GM18505 (cell line): ENCODE results near the gene CHD2.
"Not testable (repeated sequence)": the region's sequence is repeated elsewhere in the genome, so short reads cannot be mapped to it uniquely, and the experiment has no call there.

ENCODE experiments used
- ATAC-seq: cut with Tn5 transposase; IDR thresholded peaks from one replicate; pipeline ENCODE4 v1.9.1; 2021; ENCODE audit not compliant: unreplicated experiment
- POLR2A ChIP-seq: IDR thresholded peaks from 4 replicates; pipeline ENCODE4 v1.6.1; 2011; ENCODE audit warnings: borderline replicate concordance; ENCODE audit not compliant: insufficient read depth, insufficient read length; ENCODE audit errors: extremely low read depth

Gene CHD2

GRCh38 chr15:93052090-93052879, 152.2 kb downstream of the CHD2 start:
- no peak for TF ChIP-seq POLR2A
- no peak for ATAC-seq

DNA sequence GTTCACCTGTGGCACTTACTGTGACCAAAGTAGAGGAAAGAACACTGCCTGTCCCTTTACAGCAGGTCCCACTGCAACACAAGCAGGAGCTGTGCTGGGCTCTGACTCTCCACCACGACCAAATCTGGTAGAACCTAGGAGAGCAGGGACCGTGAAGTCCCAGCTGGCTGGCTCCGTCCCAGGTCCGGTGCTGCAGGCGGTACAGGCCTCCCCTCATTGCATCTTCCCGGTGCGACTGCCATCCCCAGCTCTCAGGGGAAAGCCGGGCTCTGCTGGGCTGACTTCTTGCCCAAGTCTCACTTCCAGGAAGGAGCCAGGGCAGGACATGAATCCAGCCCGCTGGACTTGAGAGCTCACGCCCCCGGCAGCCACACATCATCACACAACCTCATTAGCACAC, 155.1 kb downstream of the CHD2 start:
- TF ChIP-seq POLR2A = no peak
- ATAC-seq = no peak

DNA sequence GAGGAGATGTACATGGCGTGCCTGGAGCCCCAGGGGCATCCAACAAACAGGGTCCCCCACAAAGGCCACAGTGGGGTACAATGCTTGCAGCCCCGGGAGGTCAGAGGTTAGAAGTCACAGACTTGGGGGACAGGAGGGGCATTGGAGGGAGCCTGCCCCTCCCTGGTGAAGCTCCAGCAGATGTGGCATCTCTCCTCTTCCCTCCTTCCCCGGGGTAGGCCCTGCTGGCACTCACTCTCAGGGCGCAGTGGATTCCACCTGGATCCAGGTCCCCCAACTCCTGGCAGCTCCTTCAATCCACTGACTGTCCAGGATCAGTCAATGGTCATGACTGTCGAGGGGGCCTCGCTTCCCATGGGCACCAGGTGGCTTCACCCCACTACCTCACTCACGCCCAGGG, 156.7 kb downstream of the CHD2 start:
- ATAC-seq = no peak
- TF ChIP-seq POLR2A = no peak

DNA sequence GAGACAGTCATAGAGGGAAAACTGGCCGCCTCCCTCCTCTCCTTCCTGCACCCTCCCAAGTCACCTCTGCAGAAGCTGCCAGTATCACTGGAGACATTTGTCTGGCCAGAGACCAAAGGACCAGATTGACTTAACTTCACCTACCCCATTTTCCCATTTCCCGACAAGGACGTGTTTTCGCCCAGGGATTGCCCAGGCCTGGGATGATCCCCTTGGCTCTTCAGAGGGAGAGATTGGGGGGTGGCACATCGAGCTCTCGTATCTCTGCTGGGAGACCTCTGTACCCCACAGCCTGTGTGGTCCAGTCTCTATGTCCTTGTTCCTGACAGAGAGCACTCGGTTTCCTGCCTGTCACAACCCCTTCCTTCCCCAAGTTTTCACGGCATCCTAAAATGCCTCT, 157.5 kb downstream of the CHD2 start:
- ATAC-seq = no peak
- no peak for TF ChIP-seq POLR2A

GRCh38 chr15:93058128-93058527, 158.0 kb downstream of the CHD2 start:
- no peak for ATAC-seq
- TF ChIP-seq POLR2A = no peak

- TF ChIP-seq POLR2A = no peak
- no peak for ATAC-seq
Measured at GRCh38 chr15:93058904-93059427, 158.8 kb downstream of the CHD2 start.

GRCh38 chr15:93059442-93059841, 159.3 kb downstream of the CHD2 start:
- TF ChIP-seq POLR2A = no peak
- no peak for ATAC-seq

DNA sequence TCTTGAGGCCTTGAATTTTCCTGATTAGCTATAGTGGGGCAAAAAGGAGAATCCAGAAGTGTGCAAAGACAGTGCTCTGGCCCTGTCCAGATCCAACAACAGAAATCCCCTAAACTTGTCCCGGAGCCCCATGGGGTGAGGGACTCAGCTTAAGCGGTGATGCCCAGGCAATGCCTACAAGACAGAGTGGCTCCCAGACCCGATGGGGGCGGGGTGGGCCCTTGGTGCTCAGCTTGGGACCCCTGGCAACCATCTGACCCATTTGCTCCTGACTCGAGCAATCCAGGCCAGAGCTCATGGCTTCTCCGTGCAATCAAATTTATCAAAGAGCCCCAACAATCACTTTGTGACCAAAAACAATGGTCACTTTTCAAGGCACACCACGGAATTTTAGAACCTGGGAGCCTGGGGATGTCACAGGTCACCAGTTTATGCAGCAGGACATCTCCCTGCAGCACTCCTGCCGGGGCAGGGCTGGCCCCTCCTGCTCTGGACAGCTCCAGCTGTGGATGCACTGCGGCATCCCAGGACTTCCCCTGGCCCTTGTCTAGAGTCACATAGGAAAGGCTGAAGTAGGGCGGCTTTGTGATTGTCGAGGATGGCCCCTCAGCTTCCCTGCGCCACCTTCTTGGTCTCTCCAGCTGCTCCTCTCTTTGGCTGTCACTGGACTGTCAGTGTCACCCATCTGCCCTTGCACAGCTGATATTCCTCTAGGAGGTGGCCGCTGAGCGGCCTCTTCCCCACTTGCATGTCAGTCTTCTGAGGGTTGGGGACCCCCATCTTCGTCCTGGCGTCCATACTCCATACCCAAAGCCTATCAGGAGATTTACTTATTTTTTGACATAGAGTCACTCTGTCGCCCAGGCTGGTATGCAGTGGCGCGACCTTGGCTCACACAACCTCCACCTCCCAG, 160.5 kb downstream of the CHD2 start:
- TF ChIP-seq POLR2A = no peak
- no peak for ATAC-seq

- ATAC-seq = not testable (repeated sequence)
Measured at GRCh38 chr15:93062628-93063261, 162.6 kb downstream of the CHD2 start.

DNA sequence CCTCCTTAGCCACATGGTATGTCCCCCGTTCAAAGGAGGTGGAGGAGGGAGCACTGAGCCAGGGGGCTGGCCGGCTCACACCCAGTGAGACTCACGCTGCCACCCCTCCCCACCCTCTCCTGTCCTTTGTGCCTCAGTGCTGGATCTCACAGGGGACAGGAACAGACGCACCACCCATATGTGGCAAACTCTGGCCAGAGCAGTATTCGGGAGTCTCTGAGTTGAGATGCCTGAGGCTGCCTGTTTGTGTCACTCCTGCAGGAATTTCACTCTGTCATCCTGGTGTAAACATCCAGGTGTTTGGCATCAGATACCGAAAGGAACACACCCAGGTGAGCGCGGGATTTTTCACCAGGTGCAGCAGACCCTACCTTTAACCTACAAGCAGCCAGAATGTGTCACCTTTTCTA, 163.1 kb downstream of the CHD2 start:
- no peak for ATAC-seq
- no peak for TF ChIP-seq POLR2A

DNA sequence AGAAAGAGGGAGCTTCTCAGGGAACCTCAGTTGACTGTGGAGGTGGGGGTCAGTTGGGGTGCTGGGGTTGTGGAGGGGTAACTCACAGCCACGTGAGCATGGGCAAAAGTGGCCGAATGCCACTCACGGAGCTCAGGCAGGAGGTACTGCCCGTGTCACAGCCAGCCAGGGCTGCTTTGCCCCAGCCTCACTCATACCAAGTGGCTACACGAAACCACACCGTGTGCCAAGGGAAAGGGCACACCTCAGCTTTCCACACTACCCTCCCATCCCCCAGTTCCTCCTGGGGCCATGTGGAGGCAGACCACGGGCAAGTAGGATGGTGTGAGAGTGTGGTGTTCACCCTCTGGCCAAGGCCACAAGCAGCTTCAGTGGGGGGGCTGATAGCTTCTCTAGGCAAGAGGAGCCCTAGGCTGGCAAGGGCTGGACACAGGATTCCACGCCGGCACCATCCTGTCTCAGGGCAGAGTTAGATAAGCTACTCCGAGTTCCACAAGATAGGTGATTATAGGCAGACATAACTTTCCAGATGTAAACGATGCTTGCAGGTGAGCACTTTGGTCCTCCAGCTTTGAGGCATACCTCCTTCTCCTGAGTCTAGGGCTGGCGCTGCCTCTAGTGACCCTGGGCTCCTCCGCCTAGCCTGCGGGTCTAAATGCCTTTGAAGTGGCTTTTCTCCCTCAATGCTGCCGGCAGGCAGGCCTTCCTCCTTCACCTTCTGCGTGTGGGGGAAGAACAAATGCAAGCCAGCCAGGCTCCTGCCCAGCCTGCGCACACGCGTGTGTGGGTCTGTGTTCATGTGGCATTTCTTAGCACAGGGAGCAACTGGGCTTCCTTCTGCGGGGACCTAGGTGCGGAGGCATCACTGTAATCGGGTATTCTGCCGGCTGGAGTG, 163.9 kb downstream of the CHD2 start:
- no peak for TF ChIP-seq POLR2A
- no peak for ATAC-seq

GRCh38 chr15:93065641-93066045, 165.5 kb downstream of the CHD2 start:
- TF ChIP-seq POLR2A = no peak
- ATAC-seq = no peak
